Measurements from ENCODE around the gene CATSPERD. TPM values are rescaled to one million over a fixed set of nuclear protein-coding genes. Genes with fewer than 3 reads are reported as not detected.

The CATSPERD gene
- total RNA-seq, 1 donor from 2014 or later = not detected

GRCh38 chr19:5696196-5697021 is 24.0 kb upstream of the CATSPERD start:
- peaks cover 9% of the 10 kb centered on the region for H3K36me3 Mint-ChIP-seq
- TF ChIP-seq CTCF (IDR thresholded peaks at IDR 0.05; ENCODE audit: unreplicated experiment) = no peak
- no peaks in the 10 kb centered on the region for H3K9me3 Mint-ChIP-seq
- peaks cover 9% of the 10 kb centered on the region for H3K4me1 Mint-ChIP-seq
- no peak overlapping the region for H3K4me3 Mint-ChIP-seq
- no peak overlapping the region for H3K27ac Mint-ChIP-seq
- H3K27me3 Mint-ChIP-seq (ENCODE audit: low read depth) = no peaks in the 10 kb centered on the region
- no peak for DNase-seq (ENCODE audit: low spot score in 2 of 2, unreplicated experiment in 2 of 2)

GRCh38 chr19:5697022-5697889 is 23.2 kb upstream of the CATSPERD start:
- Mint-ChIP-seq H3K4me3 (no peak overlapping the region), H3K9me3 (no peaks in the 10 kb centered on the region), H3K36me3 (peaks cover 11% of the 10 kb centered on the region), H3K27ac (no peak overlapping the region), H3K27me3 (ENCODE audit: low read depth) (no peaks in the 10 kb centered on the region), H3K4me1 (peaks cover 4% of the 10 kb centered on the region)
- no peak for TF ChIP-seq CTCF (IDR thresholded peaks at IDR 0.05; ENCODE audit: unreplicated experiment)
- DNase-seq (ENCODE audit: low spot score in 2 of 2, unreplicated experiment in 2 of 2) = no peak

GRCh38 chr19:5697890-5698634 is 22.4 kb upstream of the CATSPERD start:
- Mint-ChIP-seq H3K27me3 (ENCODE audit: low read depth) (no peaks in the 10 kb centered on the region), H3K4me1 (no peaks in the 10 kb centered on the region), H3K4me3 (no peak overlapping the region), H3K9me3 (no peaks in the 10 kb centered on the region), H3K36me3 (peaks cover 13% of the 10 kb centered on the region), H3K27ac (no peak overlapping the region)
- no peak for TF ChIP-seq CTCF (IDR thresholded peaks at IDR 0.05; ENCODE audit: unreplicated experiment)
- DNase-seq (ENCODE audit: low spot score in 2 of 2, unreplicated experiment in 2 of 2) = no peak

GRCh38 chr19:5698635-5699422 is 21.6 kb upstream of the CATSPERD start:
- Mint-ChIP-seq H3K27me3 (ENCODE audit: low read depth) (no peaks in the 10 kb centered on the region), H3K4me1 (no peaks in the 10 kb centered on the region), H3K27ac (no peak overlapping the region), H3K4me3 (no peak overlapping the region), H3K9me3 (no peaks in the 10 kb centered on the region), H3K36me3 (peaks cover 19% of the 10 kb centered on the region)
- TF ChIP-seq CTCF (IDR thresholded peaks at IDR 0.05; ENCODE audit: unreplicated experiment) = no peak
- no peak for DNase-seq (ENCODE audit: low spot score in 2 of 2, unreplicated experiment in 2 of 2)
